HG03175 (cell line): ENCODE measurements around the gene S100A7A.

Source experiments
- ATAC-seq: cut with Tn5 transposase; IDR thresholded peaks from one replicate; pipeline ENCODE4 v1.9.1; 2021; ENCODE audit warnings: mild to moderate bottlenecking, moderate library complexity; ENCODE audit not compliant: unreplicated experiment

S100A7A gene

GRCh38 chr1:153420306-153420705 lies 4.0 kb downstream of the S100A7A start:
- no peak for ATAC-seq

DNA sequence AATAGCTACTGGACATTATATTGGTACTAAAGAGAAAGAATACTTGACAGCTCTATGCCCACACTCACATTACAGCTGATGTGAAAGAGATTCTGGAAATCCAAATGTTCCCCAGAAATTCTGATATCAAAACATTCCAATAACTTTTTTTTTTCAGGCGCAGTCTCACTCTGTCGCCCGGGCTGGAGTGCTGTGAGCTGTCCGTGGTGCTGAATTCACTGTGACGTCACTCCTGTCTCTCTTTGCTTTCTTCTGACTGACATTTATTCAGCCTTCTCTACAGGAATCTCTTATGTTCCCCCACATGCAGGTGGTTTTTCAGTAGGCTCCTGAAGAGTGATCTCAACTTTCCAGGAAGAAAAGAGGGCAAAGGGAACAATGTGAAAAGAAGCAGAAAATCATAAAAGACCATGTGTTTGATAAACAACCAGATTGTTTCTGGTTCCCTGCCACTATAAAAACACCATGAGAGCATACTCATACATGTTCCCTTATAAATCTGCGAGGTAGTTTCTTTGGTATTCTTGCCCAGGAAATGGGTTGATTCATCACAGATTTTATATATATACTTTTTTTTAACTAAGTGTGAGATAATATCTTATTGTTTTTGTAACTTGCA lies 6.2 kb downstream of the S100A7A start:
- no peak for ATAC-seq

- ATAC-seq, result no peak
These were observed 10.5 kb downstream of the S100A7A start for GRCh38 chr1:153426809-153427208.

- ATAC-seq, result no peak
These were observed 11.8 kb downstream of the S100A7A start for GRCh38 chr1:153428073-153428638.

GRCh38 chr1:153428791-153429190 lies 12.5 kb downstream of the S100A7A start:
- ATAC-seq, result no peak

GRCh38 chr1:153429266-153430165 lies 13.2 kb downstream of the S100A7A start:
- no peak for ATAC-seq

- no peak for ATAC-seq
These were observed 13.8 kb downstream of the S100A7A start for GRCh38 chr1:153430166-153430553.

DNA sequence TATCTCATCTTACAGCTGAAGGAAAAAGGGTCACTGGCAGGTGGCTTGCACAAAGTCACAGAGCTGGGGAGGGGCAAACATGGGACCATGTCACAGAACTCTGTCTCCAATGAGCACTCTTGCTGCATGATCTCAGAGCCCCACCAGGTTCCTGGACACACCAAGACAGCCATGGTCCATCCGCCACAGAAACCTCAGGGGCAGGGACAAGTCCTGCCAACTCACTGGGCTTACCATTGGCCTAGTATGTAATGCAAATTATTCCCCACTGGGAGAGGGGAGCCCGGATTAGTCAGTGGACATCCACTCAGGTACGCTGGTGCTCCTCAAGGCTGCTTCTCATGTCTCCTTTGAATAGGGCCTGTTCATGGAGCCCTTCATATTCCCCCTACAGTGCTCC lies 14.2 kb downstream of the S100A7A start:
- no peak for ATAC-seq

DNA sequence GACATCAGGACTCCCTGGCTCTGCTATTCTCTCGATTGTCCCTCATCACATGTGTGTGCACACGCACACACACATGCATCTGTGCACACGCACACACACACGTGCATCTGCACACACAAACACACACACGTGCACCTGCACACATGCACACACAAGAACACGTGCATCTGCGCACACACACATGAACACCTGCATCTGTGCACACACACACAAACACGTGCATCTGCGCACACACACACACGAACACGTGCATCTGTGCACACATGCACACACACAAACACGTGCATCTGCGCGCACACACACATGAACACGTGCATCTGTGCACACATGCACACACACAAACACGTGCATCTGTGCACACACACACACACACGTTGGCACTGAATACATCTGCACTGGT lies 14.7 kb downstream of the S100A7A start:
- no peak for ATAC-seq

DNA sequence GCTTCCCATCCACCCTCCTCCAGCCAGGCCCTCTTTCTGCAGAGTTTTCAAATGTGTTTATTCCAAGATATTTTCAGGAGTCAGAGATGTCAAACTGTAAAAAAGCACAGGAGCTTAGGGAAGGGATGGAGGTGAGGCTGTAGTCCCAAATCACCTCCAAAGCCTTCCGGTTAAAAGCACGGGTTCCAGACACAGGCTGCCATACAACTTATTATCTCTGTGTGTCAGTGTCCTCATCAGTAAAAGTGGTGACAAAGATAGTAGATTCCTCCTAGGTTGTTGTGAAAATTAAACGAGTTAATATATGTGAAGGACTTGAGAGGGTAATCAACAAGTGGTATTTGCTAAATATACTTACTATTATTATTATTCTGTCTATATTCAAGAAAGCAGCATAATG lies 15.1 kb downstream of the S100A7A start:
- no peak for ATAC-seq

- ATAC-seq, result no peak
These were observed 15.6 kb downstream of the S100A7A start for GRCh38 chr1:153431928-153432327.

DNA sequence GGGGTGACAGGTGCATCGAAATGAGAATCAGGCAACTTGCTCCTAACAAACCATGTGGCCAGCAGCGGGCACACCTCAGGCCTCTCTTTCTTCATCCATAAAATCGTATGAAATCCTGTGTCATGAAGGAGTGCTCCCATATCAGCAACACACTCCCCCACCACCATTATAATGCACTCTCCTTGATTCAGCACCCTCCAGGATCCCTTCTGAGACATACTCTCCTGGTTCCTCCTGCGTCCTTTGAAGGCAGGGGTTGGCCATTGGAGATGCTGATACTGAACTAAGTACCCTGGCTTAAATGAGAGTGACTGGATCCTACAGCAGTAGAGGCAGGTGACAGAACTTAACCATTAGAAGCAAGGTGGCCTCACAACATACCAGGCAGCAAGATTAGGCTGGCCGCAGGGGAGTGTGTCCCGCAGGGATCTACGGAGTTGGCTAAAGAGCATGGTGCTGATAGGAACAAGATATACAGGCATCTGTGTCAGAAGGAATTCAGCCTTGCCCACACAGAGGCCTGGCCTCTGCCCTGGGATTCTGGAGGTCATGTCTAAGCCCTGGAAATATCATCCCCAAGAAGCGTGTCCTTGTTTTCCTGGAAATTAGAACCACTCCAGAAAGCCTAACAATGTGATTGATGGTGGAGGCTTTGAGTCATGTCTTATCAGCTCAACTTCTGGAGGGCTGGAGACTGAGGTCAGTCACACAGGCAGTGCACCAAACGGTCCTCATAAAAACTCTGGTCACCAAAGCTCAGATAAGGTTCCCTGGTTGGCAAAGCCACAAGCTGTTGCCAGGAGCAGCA lies 16.8 kb downstream of the S100A7A start:
- ATAC-seq, result no peak

- ATAC-seq, result no peak
These were observed 18.6 kb downstream of the S100A7A start for GRCh38 chr1:153434746-153435455.

GRCh38 chr1:153437236-153437635 lies 20.9 kb downstream of the S100A7A start:
- no peak for ATAC-seq

DNA sequence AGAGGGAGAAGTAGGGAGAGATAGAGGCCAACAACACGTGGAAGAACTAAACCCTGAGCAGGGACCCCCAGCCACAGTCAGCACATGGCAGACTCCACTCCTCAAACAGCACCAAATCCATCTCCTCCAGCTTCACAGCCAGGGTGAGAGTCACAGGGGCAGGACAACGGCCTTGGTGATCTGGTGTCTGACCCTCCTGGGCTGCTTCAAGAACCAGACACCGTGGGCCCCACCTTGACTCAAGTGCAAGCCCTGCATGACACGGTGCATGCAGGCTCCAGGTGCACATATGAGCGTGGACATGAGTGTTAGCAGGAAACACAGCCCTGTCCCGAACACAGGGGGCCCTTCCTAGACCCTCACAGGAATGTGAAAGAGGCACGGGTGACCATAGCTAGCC lies 22.3 kb downstream of the S100A7A start:
- ATAC-seq, result no peak

- ATAC-seq, result no peak
These were observed 23.0 kb downstream of the S100A7A start for GRCh38 chr1:153439273-153439672.

DNA sequence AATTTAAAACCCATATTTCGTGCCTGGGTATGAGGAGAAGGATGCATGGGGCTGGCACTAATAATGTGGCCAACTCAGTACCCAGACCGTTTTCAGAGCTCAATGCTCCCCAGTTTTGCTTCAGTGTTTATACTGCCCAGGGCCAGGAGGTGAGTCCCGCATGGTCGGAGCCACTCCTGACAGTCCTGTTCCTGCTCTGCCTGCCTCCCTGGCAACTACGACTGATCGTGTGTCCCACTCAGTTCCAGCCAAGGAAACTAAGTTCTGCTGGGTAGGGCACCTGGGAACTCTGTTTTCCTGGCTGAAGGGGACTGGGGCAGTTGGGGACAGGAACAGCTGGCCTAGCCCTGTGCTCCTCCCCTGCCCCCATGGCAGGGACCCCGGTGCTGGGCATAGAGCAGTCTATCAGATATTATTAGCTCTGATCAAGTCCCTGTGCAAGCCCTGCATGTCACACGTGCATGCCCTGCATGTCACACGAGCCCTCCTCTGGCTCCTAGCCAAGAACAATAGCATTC lies 25.0 kb downstream of the S100A7A start:
- no peak for ATAC-seq

- no peak for ATAC-seq
These were observed 27.2 kb downstream of the S100A7A start for GRCh38 chr1:153443486-153443885.

DNA sequence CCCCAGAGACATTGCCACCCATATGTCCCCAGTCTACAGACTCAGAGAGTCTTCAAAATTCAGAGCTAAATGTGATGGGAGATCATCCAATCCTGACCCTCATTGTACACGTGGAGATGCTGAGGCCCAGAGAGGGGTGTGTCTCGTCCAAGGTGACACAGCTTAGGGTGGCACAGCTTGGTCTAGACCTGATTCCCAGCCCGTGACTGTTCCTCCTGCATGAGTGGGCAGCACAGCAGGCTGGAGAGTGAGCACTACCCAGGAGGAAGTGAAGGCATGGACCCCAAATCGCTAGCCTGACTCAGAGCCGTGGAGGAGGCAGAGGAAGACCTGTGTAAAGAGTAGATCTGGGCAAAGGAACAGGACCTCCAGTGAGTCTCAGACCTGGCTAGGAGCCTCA lies 27.8 kb downstream of the S100A7A start:
- no peak for ATAC-seq

DNA sequence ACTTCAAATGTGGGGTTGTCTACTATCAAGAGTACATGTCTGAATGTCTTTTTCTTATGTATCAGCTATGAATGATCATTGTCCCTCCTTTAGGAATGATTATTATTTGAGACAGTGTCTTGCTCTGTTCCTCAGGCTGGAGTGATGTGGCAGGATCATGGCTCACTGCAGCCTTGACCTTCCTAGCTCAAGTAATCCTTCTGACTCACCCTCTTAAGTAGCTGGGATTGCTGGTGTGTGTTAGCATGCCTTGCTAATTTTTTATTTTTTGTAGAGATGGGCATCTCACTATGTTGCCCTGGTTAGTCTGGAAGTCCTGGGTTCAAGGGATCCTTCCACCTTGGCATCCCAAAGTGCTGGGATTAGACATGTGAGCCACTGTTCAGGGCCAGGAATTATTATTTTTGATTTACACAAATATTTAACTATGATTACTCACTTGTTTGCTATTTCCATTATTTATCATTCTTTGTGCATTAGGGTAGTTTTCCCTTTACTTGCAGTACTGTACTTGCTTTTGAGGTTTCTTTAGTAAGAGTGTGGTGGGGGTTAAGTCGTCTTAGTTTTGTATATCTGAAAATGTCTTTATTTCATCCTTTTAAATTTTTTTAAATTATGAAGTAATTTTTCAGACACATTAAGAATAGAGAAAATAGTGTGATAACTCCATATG lies 31.3 kb downstream of the S100A7A start:
- no peak for ATAC-seq
